Hair follicle dermal papilla cell (primary cell): Measurements from ENCODE around the gene PCDHGC4. TPM values are rescaled to one million over a fixed set of nuclear protein-coding genes. Genes with fewer than 3 reads are reported as not detected.

Experiments
- total RNA-seq: library from RNA; depleted of rRNA; stranded (reverse); fragments of >200 nt; gene quantifications from 2 replicates; pipeline ENCODE4 v1.2.3, GENCODE V29; 2012

PCDHGC4 gene
- 6.3 and 6.5 TPM in 2 replicates for total RNA-seq

DNA sequence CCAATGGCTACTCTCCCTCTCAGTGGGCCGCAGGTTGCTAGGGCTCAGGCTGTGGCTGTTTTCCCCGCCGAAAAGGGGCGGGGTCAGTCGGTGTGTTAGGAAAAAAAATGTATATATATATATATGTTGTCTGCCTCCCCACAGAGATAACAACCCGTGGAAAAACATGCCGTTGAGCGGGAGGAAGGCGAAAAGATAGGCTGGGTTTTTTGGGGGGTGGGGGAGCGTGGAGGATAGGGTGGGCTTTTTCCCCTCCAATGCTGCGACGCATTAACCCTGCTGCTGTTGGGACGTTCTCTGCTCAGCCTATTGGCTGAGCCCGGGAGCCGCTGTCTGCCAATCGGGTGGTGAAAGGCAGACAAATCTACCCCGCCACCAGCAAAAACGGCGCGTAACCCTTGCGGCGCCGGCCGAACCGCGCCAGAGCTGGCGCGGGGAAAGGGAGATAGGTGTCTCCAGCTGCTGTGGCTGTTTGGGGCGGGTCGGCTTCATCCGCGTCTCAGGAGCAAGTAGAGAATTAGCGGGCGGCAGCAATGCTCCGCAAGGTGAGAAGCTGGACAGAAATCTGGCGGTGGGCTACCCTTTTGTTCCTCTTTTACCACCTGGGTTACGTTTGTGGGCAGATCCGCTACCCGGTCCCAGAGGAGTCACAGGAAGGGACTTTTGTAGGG is at the start of gene PCDHGC4:
TSS of gene PCDHGC4 (plus strand) at position 390 of the 671 bp plus-strand sequence. CDS start at position 534, 144 bp downstream.

DNA sequence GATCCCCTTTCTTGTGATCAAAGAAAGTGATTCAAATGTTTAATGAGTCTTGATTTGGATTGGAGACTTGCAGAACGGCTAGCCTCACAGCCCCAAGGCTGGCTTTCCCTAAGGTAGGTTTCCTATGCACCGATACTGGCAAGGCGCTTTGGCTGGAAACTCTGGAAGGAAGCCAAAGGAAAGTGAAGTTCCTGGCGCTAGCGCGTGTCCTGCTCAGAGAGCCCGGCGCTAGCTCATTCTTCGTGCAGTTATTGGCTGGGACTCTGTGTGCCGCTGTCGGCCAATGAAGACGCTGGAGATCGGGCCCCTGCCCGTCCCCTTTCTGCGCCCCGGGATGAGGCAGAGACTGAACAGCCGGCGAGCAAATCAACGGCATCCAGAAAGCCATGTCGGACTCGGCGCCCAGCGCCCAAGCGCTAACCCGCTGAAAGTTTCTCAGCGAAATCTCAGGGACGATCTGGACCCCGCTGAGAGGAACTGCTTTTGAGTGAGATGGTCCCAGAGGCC is 9.2 kb upstream of the PCDHGC4 start, which contains the start of gene PCDHGC3:
TSS of gene PCDHGC3 (plus strand) at position 342 of the 507 bp plus-strand sequence. CDS start at position 493, 151 bp downstream.

DNA sequence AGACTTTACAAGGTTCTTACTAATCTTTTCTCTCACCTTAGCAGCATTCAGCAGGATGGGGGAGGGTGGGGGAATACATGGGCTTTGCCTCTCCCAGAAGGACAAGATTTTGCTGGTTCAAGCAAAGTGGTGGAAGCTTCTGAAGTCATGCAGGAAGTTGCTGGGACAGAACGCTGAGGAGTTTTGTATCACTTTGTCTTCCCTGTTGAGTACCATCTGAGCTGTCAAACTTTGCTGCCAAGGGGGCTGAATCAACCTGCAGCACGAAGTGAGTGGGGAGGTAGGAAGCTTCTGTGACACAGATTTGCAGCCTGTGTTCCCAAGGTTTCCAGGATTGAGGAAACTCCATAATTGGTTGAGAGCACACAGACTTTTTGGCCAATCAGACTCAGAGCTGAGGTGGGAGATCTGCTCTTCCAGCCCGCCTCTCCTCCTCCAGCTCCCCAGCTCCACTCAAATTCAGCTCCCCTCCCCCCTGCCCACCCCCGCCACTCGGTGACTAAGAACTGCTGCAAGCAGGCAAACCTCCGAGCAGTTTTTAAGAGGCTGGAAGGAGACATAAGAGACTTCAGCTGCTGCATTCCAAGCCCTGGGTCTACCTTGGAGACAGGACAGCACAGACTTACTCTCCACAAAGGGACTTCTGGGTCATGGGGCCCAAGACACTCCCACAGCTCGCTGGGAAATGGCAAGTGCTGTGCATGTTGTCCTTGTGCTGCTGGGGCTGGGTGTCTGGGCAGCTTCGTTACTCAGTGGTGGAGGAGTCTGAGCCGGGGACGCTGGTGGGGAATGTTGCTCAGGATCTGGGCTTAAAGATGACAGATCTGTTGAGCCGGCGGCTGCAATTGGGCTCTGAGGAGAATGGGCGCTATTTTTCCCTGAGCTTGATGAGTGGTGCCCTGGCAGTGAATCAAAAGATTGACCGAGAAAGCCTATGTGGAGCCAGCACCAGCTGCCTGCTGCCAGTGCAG is 4.0 kb downstream of the PCDHGC4 start, which contains the start of gene PCDHGC5:
TSS of gene PCDHGC5 (plus strand) at position 491 of the 971 bp plus-strand sequence. CDS start at position 651, 160 bp downstream.

Other genes starting within 250 kb of the PCDHGC4 start
- gene PCDHB15, start 239.6 kb upstream of the PCDHGC4 start, total RNA-seq = 0.24 and 0.32 TPM in 2 replicates
- gene SLC25A2, start 181.0 kb upstream of the PCDHGC4 start, total RNA-seq = 1.3 and 1.9 TPM in 2 replicates
- gene TAF7, start 164.2 kb upstream of the PCDHGC4 start, total RNA-seq = 66.9 and 68.6 TPM in 2 replicates
- 1.1 and 1.6 TPM in 2 replicates for gene PCDHGA1, start 154.5 kb upstream of the PCDHGC4 start, total RNA-seq
- gene PCDHGA2, start 146.3 kb upstream of the PCDHGC4 start, total RNA-seq = 4.2 and 6.0 TPM in 2 replicates
- 4.9 and 5.7 TPM in 2 replicates for gene PCDHGA3, start 141.2 kb upstream of the PCDHGC4 start, total RNA-seq
- 3.5 and 4.2 TPM in 2 replicates for gene PCDHGB1, start 134.9 kb upstream of the PCDHGC4 start, total RNA-seq
- 7.8 and 8.9 TPM in 2 replicates for gene PCDHGA4, start 130.0 kb upstream of the PCDHGC4 start, total RNA-seq
- 4.1 and 4.6 TPM in 2 replicates for gene PCDHGB2, start 125.0 kb upstream of the PCDHGC4 start, total RNA-seq
- 3.2 and 4.0 TPM in 2 replicates for gene PCDHGA5, start 120.9 kb upstream of the PCDHGC4 start, total RNA-seq
- gene PCDHGB3, start 114.8 kb upstream of the PCDHGC4 start, total RNA-seq = 6.8 and 7.7 TPM in 2 replicates
- gene PCDHGA6, start 111.1 kb upstream of the PCDHGC4 start, total RNA-seq = 6.5 and 6.8 TPM in 2 replicates
- 7.2 and 7.5 TPM in 2 replicates for gene PCDHGA7, start 102.3 kb upstream of the PCDHGC4 start, total RNA-seq
- gene PCDHGB4, start 97.3 kb upstream of the PCDHGC4 start, total RNA-seq = 18.0 and 23.0 TPM in 2 replicates
- 3.0 and 4.1 TPM in 2 replicates for gene PCDHGA8, start 92.4 kb upstream of the PCDHGC4 start, total RNA-seq
- 28.4 and 32.7 TPM in 2 replicates for gene PCDHGB5, start 87.1 kb upstream of the PCDHGC4 start, total RNA-seq
- gene PCDHGA9, start 82.3 kb upstream of the PCDHGC4 start, total RNA-seq = 7.1 and 7.3 TPM in 2 replicates
- 5.0 and 6.1 TPM in 2 replicates for gene PCDHGB6, start 77.0 kb upstream of the PCDHGC4 start, total RNA-seq
- gene PCDHGA10, start 72.0 kb upstream of the PCDHGC4 start, total RNA-seq = 16.7 and 19.1 TPM in 2 replicates
- 20.2 and 20.3 TPM in 2 replicates for gene PCDHGB7, start 67.4 kb upstream of the PCDHGC4 start, total RNA-seq
- 14.6 and 19.8 TPM in 2 replicates for gene PCDHGA11, start 64.0 kb upstream of the PCDHGC4 start, total RNA-seq
- 23.6 and 37.8 TPM in 2 replicates for gene PCDHGA12, start 54.5 kb upstream of the PCDHGC4 start, total RNA-seq
- gene PCDHGC3, start 9.1 kb upstream of the PCDHGC4 start, total RNA-seq = 126 and 129 TPM in 2 replicates
- gene PCDHGC5, start 4.1 kb downstream of the PCDHGC4 start, total RNA-seq = 4.5 and 4.7 TPM in 2 replicates
- gene DIAPH1, start 134.0 kb downstream of the PCDHGC4 start, total RNA-seq = 23.0 and 23.1 TPM in 2 replicates
- gene HDAC3, start 151.8 kb downstream of the PCDHGC4 start, total RNA-seq = 68.5 and 73.2 TPM in 2 replicates
- gene RELL2, start 152.0 kb downstream of the PCDHGC4 start, total RNA-seq = 5.5 and 6.7 TPM in 2 replicates
- 45.5 and 51.6 TPM in 2 replicates for gene FCHSD1, start 166.4 kb downstream of the PCDHGC4 start, total RNA-seq
- 12.5 and 17.0 TPM in 2 replicates for gene ARAP3, start 197.2 kb downstream of the PCDHGC4 start, total RNA-seq